HepG2 (cell line): ENCODE data around the gene NUP214. TPM values are rescaled to one million over a fixed set of nuclear protein-coding genes. Genes with fewer than 3 reads are reported as not detected.

Experiments used
- ESRRA ChIP-seq: sonication (generic); formaldehyde crosslinking; IDR thresholded peaks from 2 replicates; pipeline ENCODE4 v1.5.1; 2020; ENCODE audit warnings: mild to moderate bottlenecking, low read depth, missing genetic modification reagents
- FOXJ3 ChIP-seq: sonication (generic); formaldehyde crosslinking; IDR thresholded peaks from 2 replicates; pipeline ENCODE4 v1.4.0; 2020; ENCODE audit warnings: missing genetic modification reagents, mild to moderate bottlenecking, borderline replicate concordance
- GTF3A ChIP-seq: sonication (generic); formaldehyde crosslinking; conservative IDR thresholded peaks from 2 replicates; pipeline ENCODE4 v1.4.0; 2020; ENCODE audit warnings: mild to moderate bottlenecking, missing genetic modification reagents
- HNRNPK ChIP-seq: fragments of 200-400 bp; formaldehyde crosslinking; IDR thresholded peaks from 2 replicates; pipeline ENCODE4 v1.6.1; 2018; ENCODE audit warnings: low read length, low read depth, moderate library complexity, mild to moderate bottlenecking; ENCODE audit not compliant: poor library complexity, severe bottlenecking
- ISX ChIP-seq: sonication (generic); formaldehyde crosslinking; conservative IDR thresholded peaks from 2 replicates; pipeline ENCODE4 v1.5.0; 2020; ENCODE audit warnings: missing genetic modification reagents
- PRDM4 ChIP-seq: sonication (generic); formaldehyde crosslinking; IDR thresholded peaks from 2 replicates; pipeline ENCODE4 v1.9.0; 2021; ENCODE audit warnings: missing genetic modification reagents, borderline replicate concordance
- SCMH1 ChIP-seq: sonication (generic); formaldehyde crosslinking; IDR thresholded peaks from 2 replicates; pipeline ENCODE4 v1.9.0; 2021; ENCODE audit warnings: missing genetic modification reagents, mild to moderate bottlenecking, borderline replicate concordance
- SNAPC2 ChIP-seq: sonication (generic); formaldehyde crosslinking; IDR thresholded peaks from 2 replicates; pipeline ENCODE4 v1.8.1; 2022; ENCODE audit warnings: mild to moderate bottlenecking, missing genetic modification reagents
- SNAPC4 ChIP-seq: sonication (generic); formaldehyde crosslinking; IDR thresholded peaks from 2 replicates; pipeline ENCODE4 v1.4.0; 2020; ENCODE audit warnings: mild to moderate bottlenecking, missing genetic modification reagents
- ZNF562 ChIP-seq: sonication (generic); formaldehyde crosslinking; IDR thresholded peaks from 2 replicates; pipeline ENCODE4 v1.8.0; 2022; ENCODE audit warnings: missing genetic modification reagents, borderline replicate concordance
- ZNF597 ChIP-seq: sonication (generic); formaldehyde crosslinking; IDR thresholded peaks from 2 replicates; pipeline ENCODE4 v1.5.0; 2020; ENCODE audit warnings: missing genetic modification reagents
- ZNF687 ChIP-seq: sonication (generic); formaldehyde crosslinking; IDR thresholded peaks from 2 replicates; pipeline ENCODE4 v1.5.1; 2020; ENCODE audit warnings: mild to moderate bottlenecking, missing genetic modification reagents, moderate library complexity
- ZNF878 ChIP-seq: sonication (generic); formaldehyde crosslinking; IDR thresholded peaks from 2 replicates; pipeline ENCODE4 v1.8.1; 2023; ENCODE audit warnings: mild to moderate bottlenecking, missing genetic modification reagents, moderate library complexity
- ZSCAN22 ChIP-seq: sonication (generic); formaldehyde crosslinking; IDR thresholded peaks from 2 replicates; pipeline ENCODE4 v1.4.0; 2020; ENCODE audit warnings: mild to moderate bottlenecking, missing genetic modification reagents
- ZZZ3 ChIP-seq: sonication (generic); formaldehyde crosslinking; IDR thresholded peaks from 2 replicates; pipeline ENCODE4 v1.4.0; 2020; ENCODE audit warnings: missing genetic modification reagents, mild to moderate bottlenecking, borderline replicate concordance
- polyA plus RNA-seq, 8 experiments: library from polyadenylated mRNA; depleted of rRNA in 3 of 8; stranded (reverse) in 7 of 8; unstranded in 1 of 8; fragments of >200 nt; fragmentation: Illumina TruSeq in 4 of 8; extraction: Trizol in 4 of 8; gene quantifications; 2 replicates each; pipeline versions ENCODE4 v1.2.1 to v1.2.3, GENCODE V29; 2011 to 2016; ENCODE audit warnings: low read depth in 4 of 8, missing spikeins in 1 of 8, mixed read lengths in 1 of 8; ENCODE audit not compliant: insufficient read depth in 1 of 8
- total RNA-seq, 5 experiments: library from RNA; depleted of rRNA; stranded (reverse); fragments of >200 nt; fragmentation: Illumina TruSeq; extraction: Trizol; gene quantifications; 2 replicates each; pipeline ENCODE4 v1.2.3, GENCODE V29; 2016; ENCODE audit warnings: low read depth in 1 of 5

The NUP214 gene
- total and polyA plus RNA-seq, 2 of the 13 experiments (the other 11 are each of a cell fraction or from before 2014, with no cell fraction given), result 8.4 to 16.0 TPM

GRCh38 chr9:131078427-131079366 lies 46.7 kb upstream of the NUP214 start (continued):
- TF ChIP-seq SNAPC2 (CRISPR knock-in tag) (no peak), ZNF878 (CRISPR knock-in tag) (no peak), ISX (no peak), HNRNPK (no peak), ZNF597 (CRISPR knock-in tag) (no peak), ZSCAN22 (CRISPR knock-in tag) (no peak), ZZZ3 (CRISPR knock-in tag) (no peak), SCMH1 (CRISPR knock-in tag) (no peak), FOXJ3 (CRISPR knock-in tag) (no peak), PRDM4 (CRISPR knock-in tag) (no peak), ZNF687 (CRISPR knock-in tag) (peak; percentile 91), SNAPC4 (CRISPR knock-in tag) (no peak), GTF3A (no peak), ESRRA (CRISPR knock-in tag) (0 out of 2 replicates have a peak, but pooled peaks have one; percentile 42), ZNF562 (CRISPR knock-in tag) (no peak)
